ENCODE measurements around the gene DDX11.
"Not testable (repeated sequence)": the region's sequence is repeated elsewhere in the genome, so short reads cannot be mapped to it uniquely, and the experiment has no call there.

Gene DDX11

DNA sequence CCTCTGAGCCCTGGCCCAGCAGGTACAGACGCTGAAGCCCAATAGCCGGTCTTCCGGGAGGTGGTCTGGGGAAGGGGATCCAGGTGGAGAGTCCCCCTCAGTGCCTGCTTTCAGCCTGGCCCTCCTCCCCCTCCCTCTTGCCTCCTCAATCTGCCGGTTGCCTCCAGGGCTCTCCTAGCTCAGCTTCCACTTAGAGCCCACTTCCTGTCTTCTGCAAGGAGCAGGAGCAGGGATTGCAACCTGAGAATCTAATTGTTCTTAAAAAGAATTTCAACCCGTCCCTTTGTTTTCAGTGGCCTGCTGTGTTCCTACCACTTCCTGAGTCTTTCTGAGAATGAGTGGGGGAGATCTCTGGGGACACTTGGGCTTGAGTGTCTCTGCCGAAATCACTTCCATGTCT, 6.6 kb downstream of the DDX11 start:
- H3K4me3 ChIP-seq (ENCODE audit: low read depth in 1 of 5, low read length in 5 of 5) = not testable (repeated sequence)

DNA sequence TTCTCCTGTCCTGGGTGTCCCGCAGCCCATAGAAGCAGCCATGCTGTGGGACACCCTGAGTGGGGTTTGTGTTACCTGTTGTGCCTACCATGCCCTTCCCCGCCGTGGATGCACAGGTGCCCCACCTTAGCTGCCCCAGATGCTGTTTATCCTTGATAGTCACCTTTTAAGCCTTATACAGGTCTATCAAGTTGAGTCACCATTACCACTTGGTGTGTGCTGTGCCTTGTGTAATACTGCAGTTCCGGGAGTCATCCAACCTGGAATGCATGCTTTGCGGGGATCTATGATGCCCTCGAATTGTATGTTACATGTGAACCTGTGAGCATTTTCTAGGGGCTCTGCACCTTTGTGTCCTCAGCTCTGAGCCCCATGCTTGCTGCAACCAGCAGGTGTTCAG, 7.6 kb downstream of the DDX11 start:
- H3K4me3 ChIP-seq (ENCODE audit: low read depth in 1 of 5, low read length in 5 of 5); H3K9ac ChIP-seq (ENCODE audit: low read length in 5 of 5); H3K9me3 ChIP-seq (ENCODE audit: control insufficient read depth in 5 of 5, low read length in 5 of 5); H3K4me1 ChIP-seq (ENCODE audit: control insufficient read depth in 5 of 5, insufficient read depth in 5 of 5, low read length in 5 of 5); H3K27me3 ChIP-seq (ENCODE audit: control insufficient read depth in 5 of 5, insufficient read depth in 4 of 5, low read length in 5 of 5); H3K27ac ChIP-seq (ENCODE audit: low read depth, low read length): not testable (repeated sequence)
- H3K36me3 ChIP-seq (ENCODE audit: control insufficient read depth in 5 of 5, insufficient read depth in 5 of 5, low read length in 5 of 5) = peaks cover 0 to 21% (median 12%) of the 10 kb centered on the region in 5 donors

More for the DNA sequence above, 6.6 kb downstream of the DDX11 start:
- H3K36me3 ChIP-seq (ENCODE audit: control insufficient read depth in 5 of 5, insufficient read depth in 5 of 5, low read length in 5 of 5) = peaks cover 0 to 15% (median 5%) of the 10 kb centered on the region in 5 donors
- not testable (repeated sequence) for H3K27me3 ChIP-seq (ENCODE audit: control insufficient read depth in 5 of 5, insufficient read depth in 4 of 5, low read length in 5 of 5); H3K27ac ChIP-seq (ENCODE audit: low read depth, low read length); H3K9ac ChIP-seq (ENCODE audit: low read length in 5 of 5); H3K4me1 ChIP-seq (ENCODE audit: control insufficient read depth in 5 of 5, insufficient read depth in 5 of 5, low read length in 5 of 5); H3K9me3 ChIP-seq (ENCODE audit: control insufficient read depth in 5 of 5, low read length in 5 of 5)

DNA sequence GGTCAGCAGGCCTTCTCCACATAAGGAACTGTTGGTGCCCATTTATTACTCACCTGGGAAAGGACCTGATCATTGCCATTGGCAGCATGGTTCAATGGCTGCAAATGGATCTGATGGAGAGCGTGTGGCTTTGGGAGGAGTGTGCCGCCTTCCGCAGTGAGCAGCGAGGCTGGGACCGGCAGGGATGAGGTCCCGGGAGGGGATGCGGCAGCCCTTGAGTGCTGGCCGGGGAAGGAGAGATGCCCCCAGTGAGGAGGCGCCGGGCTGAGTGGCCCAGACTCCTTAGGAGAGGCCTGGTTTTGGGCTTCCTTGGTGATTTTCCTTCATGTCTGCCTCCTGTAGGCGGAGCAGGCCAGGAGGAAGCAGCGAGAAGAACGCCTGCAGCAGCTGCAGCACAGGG, 10.6 kb downstream of the DDX11 start:
- H3K4me3 ChIP-seq (ENCODE audit: low read depth in 1 of 5, low read length in 5 of 5) = not testable (repeated sequence)
- H3K36me3 ChIP-seq (ENCODE audit: control insufficient read depth in 5 of 5, insufficient read depth in 5 of 5, low read length in 5 of 5) = peaks cover 0 to 36% (median 17%) of the 10 kb centered on the region in 5 donors

DNA sequence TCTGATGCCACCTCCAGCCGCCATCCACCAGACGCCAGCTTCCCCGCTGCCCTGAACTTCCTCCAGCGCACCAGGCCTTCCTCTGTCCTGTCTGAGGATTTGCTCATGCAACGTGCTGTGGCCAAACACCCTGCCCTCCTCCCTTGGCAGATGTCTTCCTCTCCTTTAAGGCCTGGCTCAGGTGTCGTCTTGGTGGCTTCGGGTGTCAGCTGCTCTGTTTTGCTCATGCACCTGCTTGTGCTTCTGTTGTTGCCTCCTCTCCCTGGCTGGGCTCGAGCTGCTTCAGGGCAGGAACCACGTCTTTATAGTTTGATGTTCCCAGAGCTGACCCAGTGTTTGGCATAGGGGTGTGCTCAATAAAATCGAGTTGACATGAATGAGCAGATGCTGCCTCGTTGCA, 12.4 kb downstream of the DDX11 start:
- H3K9ac ChIP-seq (ENCODE audit: low read length in 5 of 5); H3K4me3 ChIP-seq (ENCODE audit: low read depth in 1 of 5, low read length in 5 of 5); H3K4me1 ChIP-seq (ENCODE audit: control insufficient read depth in 5 of 5, insufficient read depth in 5 of 5, low read length in 5 of 5); H3K27ac ChIP-seq (ENCODE audit: low read depth, low read length); H3K9me3 ChIP-seq (ENCODE audit: control insufficient read depth in 5 of 5, low read length in 5 of 5); H3K27me3 ChIP-seq (ENCODE audit: control insufficient read depth in 5 of 5, insufficient read depth in 4 of 5, low read length in 5 of 5): not testable (repeated sequence)
- H3K36me3 ChIP-seq (ENCODE audit: control insufficient read depth in 5 of 5, insufficient read depth in 5 of 5, low read length in 5 of 5) = peaks cover 0 to 42% (median 18%) of the 10 kb centered on the region in 5 donors

More for the DNA sequence above, 10.6 kb downstream of the DDX11 start:
- H3K9me3 ChIP-seq (ENCODE audit: control insufficient read depth in 5 of 5, low read length in 5 of 5); H3K4me1 ChIP-seq (ENCODE audit: control insufficient read depth in 5 of 5, insufficient read depth in 5 of 5, low read length in 5 of 5); H3K9ac ChIP-seq (ENCODE audit: low read length in 5 of 5); H3K27me3 ChIP-seq (ENCODE audit: control insufficient read depth in 5 of 5, insufficient read depth in 4 of 5, low read length in 5 of 5); H3K27ac ChIP-seq (ENCODE audit: low read depth, low read length): not testable (repeated sequence)

DNA sequence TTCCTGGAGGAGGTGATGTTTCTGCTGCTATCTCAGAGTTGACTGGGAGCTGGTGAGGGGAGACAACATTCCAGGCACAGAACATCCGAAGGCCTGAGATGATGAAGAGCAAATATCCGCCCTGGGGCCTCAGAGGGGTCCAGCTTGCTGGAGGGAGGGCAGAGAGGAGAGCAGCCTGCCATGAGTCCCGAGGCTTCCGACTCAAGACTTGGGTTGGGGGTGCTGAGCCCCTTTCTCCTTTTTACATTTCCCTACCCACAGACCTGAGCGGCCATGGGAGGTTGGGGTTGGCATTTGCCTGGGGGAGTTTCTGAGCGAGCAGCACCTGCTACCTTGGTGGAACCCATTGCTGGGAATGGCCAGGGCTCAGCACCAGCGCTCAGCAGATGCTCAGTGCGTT, 13.8 kb downstream of the DDX11 start:
- not testable (repeated sequence) for H3K27ac ChIP-seq (ENCODE audit: low read depth, low read length); H3K4me3 ChIP-seq (ENCODE audit: low read depth in 1 of 5, low read length in 5 of 5); H3K9ac ChIP-seq (ENCODE audit: low read length in 5 of 5); H3K27me3 ChIP-seq (ENCODE audit: control insufficient read depth in 5 of 5, insufficient read depth in 4 of 5, low read length in 5 of 5); H3K4me1 ChIP-seq (ENCODE audit: control insufficient read depth in 5 of 5, insufficient read depth in 5 of 5, low read length in 5 of 5); H3K9me3 ChIP-seq (ENCODE audit: control insufficient read depth in 5 of 5, low read length in 5 of 5)
- peaks cover 0 to 56% (median 21%) of the 10 kb centered on the region in 5 donors for H3K36me3 ChIP-seq (ENCODE audit: control insufficient read depth in 5 of 5, insufficient read depth in 5 of 5, low read length in 5 of 5)

DNA sequence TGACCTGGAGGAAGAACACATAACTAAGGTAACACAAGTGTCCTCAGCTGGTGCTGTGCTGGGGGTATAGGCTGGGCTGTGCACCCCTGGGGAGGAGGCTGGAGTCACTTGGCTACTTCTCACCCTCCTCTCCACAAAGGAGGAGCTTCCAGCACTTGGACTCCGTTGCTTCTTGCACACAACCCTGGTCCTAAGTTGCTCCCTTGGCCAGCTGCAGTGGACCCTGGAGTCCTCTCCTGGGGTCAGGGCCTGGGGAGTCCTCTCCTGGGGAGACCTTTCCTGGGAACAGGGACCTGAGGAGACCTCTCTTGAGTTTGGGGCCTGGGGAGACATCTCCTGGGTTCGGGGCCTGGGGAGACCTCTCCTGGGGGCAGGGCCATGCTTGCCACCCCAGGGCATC, 14.3 kb downstream of the DDX11 start:
- not testable (repeated sequence) for H3K27me3 ChIP-seq (ENCODE audit: control insufficient read depth in 5 of 5, insufficient read depth in 4 of 5, low read length in 5 of 5); H3K4me1 ChIP-seq (ENCODE audit: control insufficient read depth in 5 of 5, insufficient read depth in 5 of 5, low read length in 5 of 5); H3K27ac ChIP-seq (ENCODE audit: low read depth, low read length); H3K9ac ChIP-seq (ENCODE audit: low read length in 5 of 5); H3K4me3 ChIP-seq (ENCODE audit: low read depth in 1 of 5, low read length in 5 of 5); H3K9me3 ChIP-seq (ENCODE audit: control insufficient read depth in 5 of 5, low read length in 5 of 5)
- H3K36me3 ChIP-seq (ENCODE audit: control insufficient read depth in 5 of 5, insufficient read depth in 5 of 5, low read length in 5 of 5) = peaks cover 0 to 60% (median 21%) of the 10 kb centered on the region in 5 donors

DNA sequence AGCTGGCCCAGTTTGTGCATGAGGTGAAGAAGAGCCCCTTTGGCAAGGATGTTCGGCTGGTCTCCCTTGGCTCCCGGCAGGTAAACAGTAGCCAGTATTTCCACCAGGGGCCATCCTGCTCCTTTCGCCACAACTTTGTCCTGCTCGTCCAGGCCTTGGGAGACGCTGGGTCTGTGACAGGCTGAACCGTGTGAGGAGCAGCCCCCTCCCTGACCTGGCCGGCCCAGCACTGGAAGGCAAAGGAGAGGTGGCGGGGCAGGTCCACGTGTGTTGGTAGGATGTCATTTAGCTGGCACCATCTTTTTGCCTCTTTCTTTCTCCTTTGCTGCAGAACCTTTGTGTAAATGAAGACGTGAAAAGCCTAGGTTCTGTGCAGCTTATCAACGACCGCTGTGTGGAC, 15.4 kb downstream of the DDX11 start:
- no peaks in the 10 kb centered on the region for H3K4me1 ChIP-seq (ENCODE audit: control insufficient read depth in 5 of 5, insufficient read depth in 5 of 5, low read length in 5 of 5)
- H3K27me3 ChIP-seq (ENCODE audit: control insufficient read depth in 5 of 5, insufficient read depth in 4 of 5, low read length in 5 of 5) = no peaks in the 10 kb centered on the region
- H3K9ac ChIP-seq (ENCODE audit: low read length in 5 of 5) = no peak overlapping the region
- no peak overlapping the region for H3K27ac ChIP-seq (ENCODE audit: low read depth, low read length)
- H3K9me3 ChIP-seq (ENCODE audit: control insufficient read depth in 5 of 5, low read length in 5 of 5) = no peaks in the 10 kb centered on the region
- no peak overlapping the region for H3K4me3 ChIP-seq (ENCODE audit: low read depth in 1 of 5, low read length in 5 of 5)
- peaks cover 0 to 60% (median 19%) of the 10 kb centered on the region in 5 donors for H3K36me3 ChIP-seq (ENCODE audit: control insufficient read depth in 5 of 5, insufficient read depth in 5 of 5, low read length in 5 of 5)

DNA sequence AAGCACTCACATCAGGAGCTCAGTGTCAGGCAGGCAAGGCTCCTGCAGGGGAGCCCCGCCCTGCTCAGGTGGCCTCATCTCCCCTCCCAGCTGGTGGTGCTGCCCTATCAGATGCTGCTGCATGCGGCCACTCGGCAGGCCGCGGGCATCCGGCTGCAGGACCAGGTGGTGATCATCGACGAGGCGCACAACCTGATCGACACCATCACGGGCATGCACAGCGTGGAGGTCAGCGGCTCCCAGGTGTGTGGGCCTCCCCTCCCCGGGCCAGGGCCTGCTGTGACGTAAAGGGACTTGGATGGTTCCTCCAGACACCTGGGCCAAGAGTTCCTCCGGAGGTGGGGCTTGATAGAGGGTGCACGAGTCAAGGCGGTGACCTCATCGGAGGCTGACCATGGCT, 18.0 kb downstream of the DDX11 start:
- H3K9me3 ChIP-seq (ENCODE audit: control insufficient read depth in 5 of 5, low read length in 5 of 5); H3K27me3 ChIP-seq (ENCODE audit: control insufficient read depth in 5 of 5, insufficient read depth in 4 of 5, low read length in 5 of 5); H3K4me1 ChIP-seq (ENCODE audit: control insufficient read depth in 5 of 5, insufficient read depth in 5 of 5, low read length in 5 of 5); H3K9ac ChIP-seq (ENCODE audit: low read length in 5 of 5); H3K27ac ChIP-seq (ENCODE audit: low read depth, low read length); H3K4me3 ChIP-seq (ENCODE audit: low read depth in 1 of 5, low read length in 5 of 5): not testable (repeated sequence)
- peaks cover 0 to 59% (median 22%) of the 10 kb centered on the region in 5 donors for H3K36me3 ChIP-seq (ENCODE audit: control insufficient read depth in 5 of 5, insufficient read depth in 5 of 5, low read length in 5 of 5)

DNA sequence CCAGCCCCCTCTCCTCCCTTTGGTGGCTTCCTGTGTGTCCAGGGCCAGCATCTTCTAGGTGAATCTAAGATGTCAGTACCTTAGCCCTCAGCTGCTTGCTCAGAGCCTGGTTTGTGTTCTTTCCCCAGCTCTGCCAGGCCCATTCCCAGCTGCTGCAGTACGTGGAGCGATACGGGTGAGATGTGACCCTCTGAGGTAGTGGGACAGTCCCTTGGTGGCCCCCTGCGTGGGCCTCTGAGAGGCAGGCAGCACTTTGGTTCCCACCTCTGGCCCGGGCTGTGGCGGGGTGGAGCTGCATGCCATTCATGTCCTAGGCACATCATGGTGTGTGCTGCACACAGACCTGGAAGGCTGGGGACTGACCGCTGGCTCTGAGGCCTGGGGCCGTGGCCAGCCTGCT, 19.1 kb downstream of the DDX11 start:
- not testable (repeated sequence) for H3K9ac ChIP-seq (ENCODE audit: low read length in 5 of 5); H3K27me3 ChIP-seq (ENCODE audit: control insufficient read depth in 5 of 5, insufficient read depth in 4 of 5, low read length in 5 of 5); H3K4me3 ChIP-seq (ENCODE audit: low read depth in 1 of 5, low read length in 5 of 5); H3K9me3 ChIP-seq (ENCODE audit: control insufficient read depth in 5 of 5, low read length in 5 of 5); H3K27ac ChIP-seq (ENCODE audit: low read depth, low read length); H3K4me1 ChIP-seq (ENCODE audit: control insufficient read depth in 5 of 5, insufficient read depth in 5 of 5, low read length in 5 of 5)
- H3K36me3 ChIP-seq (ENCODE audit: control insufficient read depth in 5 of 5, insufficient read depth in 5 of 5, low read length in 5 of 5) = peaks cover 0 to 60% (median 25%) of the 10 kb centered on the region in 5 donors

DNA sequence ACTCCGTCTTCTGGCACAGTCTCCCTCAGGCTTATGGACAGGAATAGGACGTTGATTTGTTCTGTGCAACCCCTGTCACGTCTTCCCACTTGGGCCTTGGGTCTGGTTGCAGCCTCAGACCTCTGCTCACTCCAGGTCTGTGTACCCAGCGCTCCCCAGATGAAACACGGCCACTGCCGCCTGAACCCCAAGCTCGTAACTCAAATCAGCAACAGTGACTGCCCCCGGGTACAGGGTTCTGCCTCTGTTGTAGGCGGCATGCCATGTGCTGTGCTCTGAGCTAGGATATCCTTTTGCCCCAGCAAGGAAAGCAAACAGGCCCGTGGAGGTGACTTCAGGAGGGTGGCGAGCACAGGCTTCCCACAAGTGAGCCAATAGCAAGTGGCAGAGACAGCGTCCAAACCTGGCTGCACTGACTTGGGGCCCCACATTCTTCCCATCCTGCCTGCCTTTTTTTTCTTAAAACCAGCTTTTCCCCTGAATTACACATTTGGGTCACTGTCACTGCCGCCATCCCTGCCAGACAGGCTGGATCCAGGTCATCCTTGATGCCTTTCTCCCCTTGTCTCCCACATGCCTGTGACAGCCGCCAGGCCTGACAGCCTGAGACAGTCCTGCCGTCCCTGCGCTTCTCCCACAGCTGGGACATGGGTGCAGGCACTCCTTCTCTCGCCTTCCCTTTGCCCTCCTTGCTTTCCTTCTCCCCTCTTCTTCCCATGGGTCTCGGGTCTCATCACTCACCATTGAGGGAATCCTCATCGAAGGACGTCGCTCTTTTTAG, 21.6 kb downstream of the DDX11 start:
- H3K27ac ChIP-seq (ENCODE audit: low read depth, low read length); H3K4me3 ChIP-seq (ENCODE audit: low read depth in 1 of 5, low read length in 5 of 5); H3K9me3 ChIP-seq (ENCODE audit: control insufficient read depth in 5 of 5, low read length in 5 of 5); H3K27me3 ChIP-seq (ENCODE audit: control insufficient read depth in 5 of 5, insufficient read depth in 4 of 5, low read length in 5 of 5); H3K9ac ChIP-seq (ENCODE audit: low read length in 5 of 5); H3K4me1 ChIP-seq (ENCODE audit: control insufficient read depth in 5 of 5, insufficient read depth in 5 of 5, low read length in 5 of 5): not testable (repeated sequence)
- H3K36me3 ChIP-seq (ENCODE audit: control insufficient read depth in 5 of 5, insufficient read depth in 5 of 5, low read length in 5 of 5) = peaks cover 0 to 46% (median 19%) of the 10 kb centered on the region in 5 donors

Data from subcutaneous abdominal adipose tissue (tissue), 5 donors.